Neural progenitor cell (in vitro differentiated cells): ENCODE data around the gene GNS. TPM values are rescaled to one million over a fixed set of nuclear protein-coding genes. Genes with fewer than 3 reads are reported as not detected.

Source experiments
- DNase-seq: peaks from one replicate; pipeline ENCODE4 v3.0.0-alpha.2; 2016; ENCODE audit warnings: low spot score
- H2AFZ ChIP-seq: fragments of 200-600 bp; sonication (generic); replicated peaks from 2 replicates; pipeline ENCODE4 v1.6.1; 2016; ENCODE audit warnings: antibody characterized with exemption
- H3F3A ChIP-seq: fragments of 200-600 bp; sonication (generic); 2 replicates; pipeline ENCODE4 v1.6.1; 2016; ENCODE audit warnings: antibody characterized with exemption, low read depth
- H3K27ac ChIP-seq: fragments of 200-600 bp; sonication (generic); 2 replicates; pipeline ENCODE4 v1.5.1; 2016; ENCODE audit warnings: mild to moderate bottlenecking
- H3K27me3 ChIP-seq: fragments of 200-600 bp; sonication (generic); 2 replicates; pipeline ENCODE4 v1.6.1; 2016; ENCODE audit warnings: mild to moderate bottlenecking, moderate library complexity
- H3K36me3 ChIP-seq: fragments of 200-600 bp; sonication (generic); 2 replicates; pipeline ENCODE4 v1.5.1; 2016
- H3K4me1 ChIP-seq: fragments of 200-600 bp; sonication (generic); 2 replicates; pipeline ENCODE4 v1.6.1; 2016; ENCODE audit warnings: mixed run types
- H3K4me2 ChIP-seq: fragments of 200-600 bp; sonication (generic); 2 replicates; pipeline ENCODE4 v1.6.1; 2016
- H3K4me3 ChIP-seq: fragments of 200-600 bp; sonication (generic); 2 replicates; pipeline ENCODE4 v1.5.1; 2016
- H3K79me2 ChIP-seq: fragments of 200-600 bp; sonication (generic); 2 replicates; pipeline ENCODE4 v1.6.1; 2016; ENCODE audit warnings: low read depth
- H3K9ac ChIP-seq: fragments of 200-600 bp; sonication (generic); 2 replicates; pipeline ENCODE4 v1.6.1; 2016
- H3K9me3 ChIP-seq: fragments of 200-600 bp; sonication (generic); 2 replicates; pipeline ENCODE4 v1.5.1; 2016; ENCODE audit warnings: low read depth
- H4K20me1 ChIP-seq: fragments of 200-600 bp; sonication (generic); 2 replicates; pipeline ENCODE4 v1.6.1; 2016; ENCODE audit warnings: low read depth
- H3K27ac Mint-ChIP-seq: 3 replicates; pipeline ENCODE4 v1.8.0; 2021; ENCODE audit warnings: mixed read lengths
- H3K27me3 Mint-ChIP-seq: 2 replicates; pipeline ENCODE4 v1.8.0; 2022; ENCODE audit warnings: low read depth, mild to moderate bottlenecking, inconsistent platforms, moderate library complexity, mixed read lengths; ENCODE audit not compliant: insufficient read depth
- H3K36me3 Mint-ChIP-seq: 3 replicates; pipeline ENCODE4 v1.8.0; 2021; ENCODE audit warnings: mixed read lengths
- H3K4me1 Mint-ChIP-seq: 3 replicates; pipeline ENCODE4 v1.8.0; 2021; ENCODE audit warnings: mixed read lengths
- H3K4me3 Mint-ChIP-seq: 3 replicates; pipeline ENCODE4 v1.8.0; 2021; ENCODE audit warnings: mild to moderate bottlenecking, moderate library complexity, mixed read lengths
- H3K9me3 Mint-ChIP-seq: 3 replicates; pipeline ENCODE4 v1.8.0; 2020; ENCODE audit warnings: mixed read lengths
- CTCF ChIP-seq: fragments of 200-600 bp; sonication (generic); IDR thresholded peaks from 2 replicates; pipeline ENCODE4 v1.5.1; 2017; ENCODE audit warnings: antibody characterized with exemption, mild to moderate bottlenecking
- EZH2 ChIP-seq: fragments of 200-600 bp; sonication (generic); IDR thresholded peaks from 2 replicates; pipeline ENCODE4 v1.6.1; 2017; ENCODE audit warnings: antibody characterized with exemption, mild to moderate bottlenecking, moderate library complexity
- EZH2phosphoT487 ChIP-seq: fragments of 200-600 bp; sonication (generic); IDR thresholded peaks from 2 replicates; pipeline ENCODE4 v1.6.1; 2017; ENCODE audit warnings: antibody characterized with exemption
- total RNA-seq: library from RNA; depleted of rRNA; stranded (reverse); fragments of >200 nt; gene quantifications from 2 replicates; pipeline ENCODE4 v1.2.3, GENCODE V29; 2015; ENCODE audit warnings: low replicate concordance

Gene GNS
- total RNA-seq, 1 donor from 2014 or later = 41.2 TPM

- TF ChIP-seq CTCF = no peak
- no peak for TF ChIP-seq EZH2
- TF ChIP-seq EZH2phosphoT487 = no peak
- DNase-seq = no peak
- no peak overlapping the region for H2AFZ ChIP-seq
- H3K4me2 ChIP-seq = no peak overlapping the region
- H3K79me2 ChIP-seq = peaks cover 6% of the 10 kb centered on the region
- H3K9me3 ChIP-seq = no peaks in the 10 kb centered on the region
- Mint-ChIP-seq H3K9me3 (no peaks in the 10 kb centered on the region), H3K4me3 (no peak overlapping the region), H3K27me3 (no peaks in the 10 kb centered on the region), H3K27ac (no peak overlapping the region), H3K36me3 (peaks cover 21% of the 10 kb centered on the region), H3K4me1 (peaks cover 41% of the 10 kb centered on the region)
- no peak overlapping the region for H3K9ac ChIP-seq
- no peak overlapping the region for H3K27ac ChIP-seq
- no peak overlapping the region for H3K4me3 ChIP-seq
- H4K20me1 ChIP-seq = peaks cover 31% of the 10 kb centered on the region
- H3K4me1 ChIP-seq = peaks cover 23% of the 10 kb centered on the region
- no peaks in the 10 kb centered on the region for H3K27me3 ChIP-seq
- peaks cover 26% of the 10 kb centered on the region for H3F3A ChIP-seq
- no peaks in the 10 kb centered on the region for H3K36me3 ChIP-seq
Measured at GRCh38 chr12:64685605-64686004, 73.6 kb downstream of the GNS start.

- Histone ChIP-seq H3F3A (peaks cover 23% of the 10 kb centered on the region), H3K4me1 (peaks cover 23% of the 10 kb centered on the region), H3K27ac (no peak overlapping the region), H3K9ac (no peak overlapping the region), H3K9me3 (no peaks in the 10 kb centered on the region), H3K4me3 (no peak overlapping the region), H2AFZ (no peak overlapping the region), H3K27me3 (no peaks in the 10 kb centered on the region), H4K20me1 (peaks cover 35% of the 10 kb centered on the region), H3K36me3 (no peaks in the 10 kb centered on the region), H3K79me2 (peaks cover 6% of the 10 kb centered on the region), H3K4me2 (no peak overlapping the region)
- Mint-ChIP-seq H3K27ac (no peak overlapping the region), H3K9me3 (no peaks in the 10 kb centered on the region), H3K27me3 (no peaks in the 10 kb centered on the region), H3K36me3 (peaks cover 21% of the 10 kb centered on the region), H3K4me1 (peaks cover 41% of the 10 kb centered on the region), H3K4me3 (no peak overlapping the region)
- no peak for TF ChIP-seq EZH2
- no peak for TF ChIP-seq EZH2phosphoT487
- no peak for TF ChIP-seq CTCF
- DNase-seq = no peak
Measured at GRCh38 chr12:64685050-64685449, 74.2 kb downstream of the GNS start.

- H3K4me3 ChIP-seq = no peak overlapping the region
Measured at GRCh38 chr12:64683816-64684543, 75.2 kb downstream of the GNS start.

More at GRCh38 chr12:64683816-64684543, 75.2 kb downstream of the GNS start:
- peaks cover 21% of the 10 kb centered on the region for H3K36me3 Mint-ChIP-seq
- Histone ChIP-seq H4K20me1 (peaks cover 41% of the 10 kb centered on the region), H2AFZ (no peak overlapping the region), H3K27ac (no peak overlapping the region), H3K9me3 (no peaks in the 10 kb centered on the region), H3K4me1 (peaks cover 23% of the 10 kb centered on the region), H3K4me2 (no peak overlapping the region), H3K36me3 (no peaks in the 10 kb centered on the region), H3K79me2 (peaks cover 6% of the 10 kb centered on the region), H3F3A (peaks cover 23% of the 10 kb centered on the region), H3K9ac (no peak overlapping the region), H3K27me3 (no peaks in the 10 kb centered on the region)
- TF ChIP-seq EZH2 (no peak), EZH2phosphoT487 (no peak), CTCF (no peak)
- H3K4me1 Mint-ChIP-seq = peaks cover 37% of the 10 kb centered on the region
- DNase-seq = no peak
- H3K27ac Mint-ChIP-seq = no peak overlapping the region
- no peak overlapping the region for H3K4me3 Mint-ChIP-seq
- H3K27me3 Mint-ChIP-seq = peaks cover 2% of the 10 kb centered on the region
- no peaks in the 10 kb centered on the region for H3K9me3 Mint-ChIP-seq
